Ascending aorta (tissue), 2 donors: Measurements from ENCODE around the gene PRR15L. TPM values are rescaled to one million over a fixed set of nuclear protein-coding genes. Genes with fewer than 3 reads are reported as not detected.

Source experiments
- DNase-seq, 2 donors: peaks; one replicate each; pipeline ENCODE4 v3.0.0-alpha.2; 2019; ENCODE audit warnings: low spot score in 2 of 2
- H3K27ac ChIP-seq, 2 donors: fragments of 200-600 bp; sonication (generic); one replicate each; pipeline ENCODE4 v1.5.1; 2016 to 2017; ENCODE audit warnings: mild to moderate bottlenecking in 1 of 2
- H3K27me3 ChIP-seq: fragments of 200-600 bp; sonication (generic); one replicate; pipeline ENCODE4 v1.5.1; 2017
- H3K36me3 ChIP-seq, 2 donors: fragments of 200-600 bp; sonication (generic); one replicate each; pipeline ENCODE4 v1.5.1; 2016
- H3K4me1 ChIP-seq, 2 donors: fragments of 200-600 bp; sonication (generic); one replicate each; pipeline ENCODE4 v1.5.1; 2016 to 2017; ENCODE audit warnings: mild to moderate bottlenecking in 1 of 2
- H3K4me3 ChIP-seq, 2 donors: fragments of 200-600 bp; sonication (generic); one replicate each; pipeline ENCODE4 v1.5.1; 2016 to 2017; ENCODE audit warnings: mild to moderate bottlenecking in 1 of 2
- H3K9me3 ChIP-seq, 2 donors: fragments of 200-600 bp; sonication (generic); one replicate each; pipeline ENCODE4 v1.5.1; 2016
- CTCF ChIP-seq, 3 experiments: fragments of 200-600 bp in 2 of 3; fragments of 450-650 bp in 1 of 3; sonication (generic) in 2 of 3; IDR thresholded peaks; one replicate each; pipeline ENCODE4 v1.5.1; 2016 to 2019; ENCODE audit warnings: antibody characterized with exemption in 3 of 3, mild to moderate bottlenecking in 1 of 3, moderate library complexity in 1 of 3
- intact Hi-C: fragments of 100-400 bp; cut with DNase I; formaldehyde crosslinking; loops from one replicate; pipeline ENCODE4 v1.15.1; 2023
- total RNA-seq: library from RNA; depleted of rRNA; stranded (reverse); fragments of >200 nt; gene quantifications from one replicate; pipeline ENCODE4 v1.1.0, GENCODE V29; 2016

PRR15L gene
- total RNA-seq, 1 donor from 2014 or later = not detected

- intact Hi-C loops = no loop called here
- no peak for DNase-seq
- H3K4me3 ChIP-seq = no peak overlapping the region
- H3K27me3 ChIP-seq = no peaks in the 10 kb centered on the region
- no peak for TF ChIP-seq CTCF (IDR thresholded peaks at IDR 0.05)
- no peaks in the 10 kb centered on the region for H3K9me3 ChIP-seq
- peaks cover 61 to 72% of the 10 kb centered on the region in 2 donors for H3K36me3 ChIP-seq
- H3K4me1 ChIP-seq = no peaks in the 10 kb centered on the region
- no peak overlapping the region for H3K27ac ChIP-seq
Measured at GRCh38 chr17:47980541-47980940, 22.9 kb upstream of the PRR15L start.

GRCh38 chr17:47978324-47978723, 20.6 kb upstream of the PRR15L start:
- Histone ChIP-seq H3K9me3 (no peaks in the 10 kb centered on the region), H3K4me3 (no peak overlapping the region), H3K27me3 (no peaks in the 10 kb centered on the region), H3K36me3 (peaks cover 75 to 94% of the 10 kb centered on the region in 2 donors), H3K27ac (no peak overlapping the region), H3K4me1 (no peaks in the 10 kb centered on the region)
- peak; percentile 39 to 71 (median 62) for TF ChIP-seq CTCF (IDR thresholded peaks at IDR 0.05)
- intact Hi-C loops = loop anchor here (1.0 to 2.0 kb wide), 2 partner anchors 40 to 152 kb away; no protein-coding TSS in a partner anchor
- DNase-seq = no peak

- Histone ChIP-seq H3K27me3 (no peaks in the 10 kb centered on the region), H3K27ac (no peak overlapping the region), H3K4me3 (no peak overlapping the region), H3K9me3 (no peaks in the 10 kb centered on the region), H3K4me1 (peaks cover 3 to 10% of the 10 kb centered on the region in 2 donors), H3K36me3 (peaks cover 62 to 75% of the 10 kb centered on the region in 2 donors)
- no peak for DNase-seq
- intact Hi-C loops = no loop called here
- no peak for TF ChIP-seq CTCF (IDR thresholded peaks at IDR 0.05)
Measured at GRCh38 chr17:47975823-47976205, 18.1 kb upstream of the PRR15L start.

GRCh38 chr17:47975189-47975822, 17.6 kb upstream of the PRR15L start:
- no peak for DNase-seq
- Histone ChIP-seq H3K27ac (no peak overlapping the region), H3K4me3 (no peak overlapping the region), H3K27me3 (no peaks in the 10 kb centered on the region), H3K36me3 (peaks cover 57 to 70% of the 10 kb centered on the region in 2 donors), H3K4me1 (peaks cover 3 to 12% of the 10 kb centered on the region in 2 donors), H3K9me3 (no peaks in the 10 kb centered on the region)
- no peak for TF ChIP-seq CTCF (IDR thresholded peaks at IDR 0.05)
- intact Hi-C loops = no loop called here

- intact Hi-C loops = loop anchor here (5.0 kb wide), 1 partner anchor 919 kb away; the partner anchor contains the start of gene ATP5MC1
- Histone ChIP-seq H3K4me3 (no peak overlapping the region), H3K27ac (no peak overlapping the region), H3K27me3 (no peaks in the 10 kb centered on the region), H3K36me3 (peaks cover 40 to 53% of the 10 kb centered on the region in 2 donors), H3K4me1 (peaks cover 3 to 15% of the 10 kb centered on the region in 2 donors), H3K9me3 (no peaks in the 10 kb centered on the region)
- no peak for TF ChIP-seq CTCF (IDR thresholded peaks at IDR 0.05)
- DNase-seq = no peak
Measured at GRCh38 chr17:47973541-47973940, 15.9 kb upstream of the PRR15L start.
